Measurements from ENCODE around the gene REEP5.

- TF ChIP-seq PATZ1 (CRISPR knock-in tag; IDR thresholded peaks at IDR 0.05; ENCODE audit: borderline replicate concordance) (no peak), ZFP30 (CRISPR knock-in tag; IDR thresholded peaks at IDR 0.05) (no peak), ARNTL (CRISPR knock-in tag; IDR thresholded peaks at IDR 0.05; ENCODE audit: borderline replicate concordance, low read depth) (no peak)
Measured at GRCh38 chr5:112857866-112858265, 64.2 kb downstream of the REEP5 start.

Data from SK-N-SH treated with all-trans-retinoic acid at 6 μM for 48 hours (cell line).